HepG2 (cell line): ENCODE results near the gene SETD5. TPM values are rescaled to one million over a fixed set of nuclear protein-coding genes. Genes with fewer than 3 reads are reported as not detected.

Experiments
- ATAC-seq: fragments of 200-7000 bp; cut with Tn5 transposase; 3 replicates; pipeline ENCODE4 v1.9.1; 2020; ENCODE audit warnings: mild to moderate bottlenecking, moderate library complexity
- BruUV-seq: library from RNA; stranded (reverse); fragments of 400-500 nt; replicated peaks from 2 replicates; lab custom pipeline; 2021; lab: Mats Ljungman, UMichigan
- CTCF ChIA-PET: fragments of 300-600 bp; formaldehyde crosslinking; extraction: SDS; loops from one replicate; lab custom pipeline; 2021; ENCODE audit warnings: low total read pairs, inconsistent platforms, low intra/inter-chr PET ratio; lab: Yijun Ruan, JAX
- POLR2A ChIA-PET: fragments of 350-600 bp; sonication (Branson Sonifier 250); formaldehyde crosslinking; loops from one replicate; lab custom pipeline; 2020; ENCODE audit warnings: antibody characterized with exemption, inconsistent platforms; lab: Yijun Ruan, JAX
- DNase-seq: peaks from one replicate; pipeline ENCODE4 v3.0.0-alpha.2; 2015; ENCODE audit warnings: low spot score
- FAIRE-seq: peaks from 3 replicates; lab custom pipeline; 2011; peaks lifted over from hg19 to GRCh38; lab: Jason Lieb, UNC
- H2AFZ ChIP-seq: one replicate; pipeline ENCODE4 v1.6.1; 2011; ENCODE audit warnings: low read length, inconsistent platforms
- H3K27ac ChIP-seq: fragments of 300-600 bp; 3 replicates; pipeline ENCODE4 v1.8.0; 2011; ENCODE audit warnings: mixed run types, mild to moderate bottlenecking, mixed read lengths, low read length, inconsistent platforms; ENCODE audit not compliant: insufficient read depth; ENCODE audit errors: extremely low read length
- H3K27me3 ChIP-seq, 2 experiments: fragments of 200-600 bp in 1 of 2; 2 replicates in 1 of 2; 3 replicates in 1 of 2; pipeline versions ENCODE4 v1.6.0 to v1.8.0; 2011; ENCODE audit warnings: low read length in 2 of 2, mild to moderate bottlenecking in 2 of 2, moderate library complexity in 2 of 2, inconsistent platforms in 1 of 2; ENCODE audit not compliant: insufficient read depth in 2 of 2, control insufficient read depth in 1 of 2
- H3K36me3 ChIP-seq, 2 experiments: fragments of 200-600 bp in 1 of 2; replicated peaks in 1 of 2; 2 replicates in 1 of 2; 3 replicates in 1 of 2; pipeline versions ENCODE4 v1.5.1 to v1.8.0; 2011; ENCODE audit warnings: low read length in 2 of 2, inconsistent platforms in 1 of 2; ENCODE audit not compliant: insufficient read depth in 2 of 2, control insufficient read depth in 1 of 2
- H3K4me1 ChIP-seq: 2 replicates; pipeline ENCODE4 v1.5.1; 2012; ENCODE audit warnings: low read length, inconsistent platforms; ENCODE audit not compliant: insufficient read depth
- H3K4me2 ChIP-seq: 2 replicates; pipeline ENCODE4 v1.6.0; 2011; ENCODE audit warnings: low read depth, low read length, inconsistent platforms
- H3K4me3 ChIP-seq, 3 experiments: fragments of 200-600 bp in 1 of 3; sonication (generic), shearing (Covaris generic) in 1 of 3; replicated peaks in 1 of 3; 2 replicates each; pipeline ENCODE4 v1.5.1; 2011 to 2016; ENCODE audit warnings: low read length in 3 of 3, inconsistent platforms in 2 of 3, low read depth in 2 of 3, mild to moderate bottlenecking in 2 of 3, control low read depth in 1 of 3, mixed read lengths in 1 of 3; ENCODE audit not compliant: insufficient read depth in 1 of 3
- H3K79me2 ChIP-seq: one replicate; pipeline ENCODE4 v1.6.1; 2011; ENCODE audit warnings: low read length, inconsistent platforms; ENCODE audit not compliant: insufficient read depth
- H3K9ac ChIP-seq: 2 replicates; pipeline ENCODE4 v1.6.0; 2011; ENCODE audit warnings: mild to moderate bottlenecking, low read depth, low read length, inconsistent platforms; ENCODE audit not compliant: insufficient read depth
- H3K9me3 ChIP-seq: 2 replicates; pipeline ENCODE4 v1.5.1; 2012; ENCODE audit warnings: mild to moderate bottlenecking, low read length
- H4K20me1 ChIP-seq: 2 replicates; pipeline ENCODE4 v1.6.0; 2011; ENCODE audit warnings: inconsistent platforms, mild to moderate bottlenecking, low read length, moderate library complexity; ENCODE audit not compliant: insufficient read depth
- BRD4 ChIP-seq: sonication (generic); formaldehyde crosslinking; IDR thresholded peaks from 2 replicates; pipeline ENCODE4 v1.4.0; 2020; ENCODE audit warnings: missing genetic modification reagents
- CENPT ChIP-seq: sonication (generic); formaldehyde crosslinking; IDR thresholded peaks from 2 replicates; pipeline ENCODE4 v1.8.0; 2022; ENCODE audit warnings: low read depth, mild to moderate bottlenecking, moderate library complexity, missing genetic modification reagents
- DMAP1 ChIP-seq: IDR thresholded peaks from 2 replicates; pipeline ENCODE4 v1.6.1; 2016
- EP300 ChIP-seq, 3 experiments: sonication (generic) in 1 of 3; formaldehyde crosslinking in 1 of 3; IDR thresholded peaks; 2 replicates each; pipeline versions ENCODE4 v1.5.1 to v1.6.1; 2011 to 2020; ENCODE audit warnings: low read depth in 2 of 3, low read length in 2 of 3, borderline replicate concordance in 1 of 3, improper control_type of control experiment in 1 of 3, mild to moderate bottlenecking in 1 of 3, missing genetic modification reagents in 1 of 3, moderate library complexity in 1 of 3
- FOXA1 ChIP-seq, 2 experiments: fragments of 450-650 bp in 1 of 2; sonication (generic) in 1 of 2; formaldehyde crosslinking in 1 of 2; IDR thresholded peaks; 2 replicates each; pipeline versions ENCODE4 v1.4.0 to v1.6.1; 2016 to 2020; ENCODE audit warnings: missing genetic modification reagents in 1 of 2
- HNF4G ChIP-seq, 2 experiments: sonication (generic) in 1 of 2; formaldehyde crosslinking in 1 of 2; IDR thresholded peaks; 2 replicates each; pipeline versions ENCODE4 v1.4.0 to v1.6.1; 2011 to 2020; ENCODE audit warnings: borderline replicate concordance in 2 of 2, low read depth in 2 of 2, mild to moderate bottlenecking in 2 of 2, low read length in 1 of 2, missing genetic modification reagents in 1 of 2, moderate library complexity in 1 of 2
- KLF9 ChIP-seq: IDR thresholded peaks from 2 replicates; pipeline ENCODE4 v1.6.1; 2016; ENCODE audit warnings: low read depth
- NCOA2 ChIP-seq: sonication (generic); formaldehyde crosslinking; IDR thresholded peaks from 2 replicates; pipeline ENCODE4 v1.8.0; 2022; ENCODE audit warnings: inconsistent platforms
- NONO ChIP-seq, 2 experiments: fragments of 450-650 bp in 1 of 2; sonication (generic) in 1 of 2; formaldehyde crosslinking in 1 of 2; IDR thresholded peaks in 1 of 2; conservative IDR thresholded peaks in 1 of 2; 2 replicates each; pipeline versions ENCODE4 v1.6.1 to v1.8.0; 2017 to 2022; ENCODE audit warnings: mild to moderate bottlenecking in 1 of 2, missing genetic modification reagents in 1 of 2, moderate library complexity in 1 of 2
- PRDM15 ChIP-seq: sonication (generic); formaldehyde crosslinking; IDR thresholded peaks from 2 replicates; pipeline ENCODE4 v1.4.0; 2020; ENCODE audit warnings: missing genetic modification reagents
- RCOR2 ChIP-seq: IDR thresholded peaks from 2 replicates; pipeline ENCODE4 v1.6.1; 2016; ENCODE audit warnings: missing biosample characterization, missing genetic modification reagents
- THAP11 ChIP-seq: IDR thresholded peaks from 2 replicates; pipeline ENCODE4 v1.6.1; 2016; ENCODE audit warnings: missing biosample characterization, missing genetic modification reagents
- ZKSCAN1 ChIP-seq: fragments of 150-350 bp; IDR thresholded peaks from 2 replicates; pipeline ENCODE4 v1.6.1; 2014; ENCODE audit warnings: low read length
- ZKSCAN8 ChIP-seq: IDR thresholded peaks from 2 replicates; pipeline ENCODE4 v1.6.1; 2016; ENCODE audit warnings: borderline replicate concordance, missing genetic modification reagents, missing compliant biosample characterization
- ZMYM2 ChIP-seq: sonication (generic); formaldehyde crosslinking; IDR thresholded peaks from 2 replicates; pipeline ENCODE4 v1.8.0; 2022; ENCODE audit warnings: mild to moderate bottlenecking, missing genetic modification reagents
- ZNF124 ChIP-seq: sonication (generic); formaldehyde crosslinking; IDR thresholded peaks from 2 replicates; pipeline ENCODE4 v1.4.0; 2020; ENCODE audit warnings: missing genetic modification reagents
- WGBS: methylation state at CpG from one replicate; pipeline ENCODE4 v1.1.6; 2017; ENCODE audit warnings: low lambda C conversion rate; 5-methylcytosine and 5-hydroxymethylcytosine counted together
- in situ Hi-C: cut with HindIII; loops from 2 replicates; pipeline ENCODE4 v1.10.0; 2017; ENCODE audit warnings: low pct_unique_long_range_greater_than_20kb; ENCODE audit not compliant: extremely low pct_ligation_motif_present
- intact Hi-C: fragments of 100-400 bp; cut with micrococcal nuclease; formaldehyde crosslinking; loops from one replicate; pipeline ENCODE4 v1.10.0; 2022; ENCODE audit not compliant: unreplicated experiment
- polyA plus RNA-seq, 8 experiments: library from polyadenylated mRNA; depleted of rRNA in 3 of 8; stranded (reverse) in 7 of 8; unstranded in 1 of 8; fragments of >200 nt; fragmentation: Illumina TruSeq in 4 of 8; extraction: Trizol in 4 of 8; gene quantifications; 2 replicates each; pipeline versions ENCODE4 v1.2.1 to v1.2.3, GENCODE V29; 2011 to 2016; ENCODE audit warnings: low read depth in 4 of 8, missing spikeins in 1 of 8, mixed read lengths in 1 of 8; ENCODE audit not compliant: insufficient read depth in 1 of 8
- total RNA-seq, 5 experiments: library from RNA; depleted of rRNA; stranded (reverse); fragments of >200 nt; fragmentation: Illumina TruSeq; extraction: Trizol; gene quantifications; 2 replicates each; pipeline ENCODE4 v1.2.3, GENCODE V29; 2016; ENCODE audit warnings: low read depth in 1 of 5

SETD5 gene
- total and polyA plus RNA-seq, 2 of the 13 experiments (the other 11 are each of a cell fraction or from before 2014, with no cell fraction given), result 46.8 to 95.8 TPM

- no TSS peak for BruUV-seq
- Histone ChIP-seq H4K20me1 (peaks cover 89% of the 10 kb centered on the region), H3K79me2 (peaks cover 99% of the 10 kb centered on the region), H3K9ac (peak overlapping the region; percentile 100), H3K4me3 (peak overlapping the region; percentile 47 to 100 (median 96)), H3K27ac (peak overlapping the region; percentile 59), H3K4me2 (peak overlapping the region; percentile 95), H3K36me3 (peaks cover 0 to 3% of the 10 kb centered on the region in 2 experiments; a peak in 1 of 5 replicates), H3K9me3 (no peaks in the 10 kb centered on the region), H2AFZ (no peak overlapping the region), H3K4me1 (peaks cover 78% of the 10 kb centered on the region), H3K27me3 (no peaks in the 10 kb centered on the region; a peak in 1 of 5 replicates)
- in situ Hi-C loops (no loop called here), intact Hi-C loops (no loop called here)
- WGBS, result 5% methylated on average over 3 of the region's 3 CpGs
- FAIRE-seq, result peak; percentile 79
- peak; percentile 80 for ATAC-seq
- ChIA-PET CTCF (no interaction called here), POLR2A (interaction anchor here (0.9 to 2.1 kb wide), 2 partner anchors 40 to 500 kb away, joined by 3 to 13 read pairs; partner anchors contain the start of gene THUMPD3)
- DNase-seq, result peak; percentile 88
- TF ChIP-seq ZKSCAN1 (peak; percentile 28; the same call in 1 of the 2 replicates), EP300 (IDR thresholded peaks at IDR 0.05; ENCODE audit: low read depth in 2 of 2, low read length in 2 of 2) (peak in 1 of 2 experiments; percentile 62; a peak in 2 of 4 replicates), EP300 (CRISPR knock-in tag; IDR thresholded peaks at IDR 0.05; ENCODE audit: borderline replicate concordance) (peak; percentile 29; the same call in 1 of the 2 replicates), ZNF124 (peak; percentile 81; the same call in 1 of the 2 replicates), BRD4 (CRISPR knock-in tag) (no peak), NONO (IDR thresholded peaks at IDR 0.05) (no peak), NONO (CRISPR knock-in tag; conservative IDR thresholded peaks at IDR 0.05) (peak; percentile 44; the same call in 1 of the 2 replicates), FOXA1 (IDR thresholded peaks at IDR 0.05) (no peak), FOXA1 (CRISPR knock-in tag; IDR thresholded peaks at IDR 0.05) (peak; percentile 86), DMAP1 (CRISPR knock-in tag) (0 out of 2 replicates have a peak, but pooled peaks have one; percentile 61), NCOA2 (CRISPR knock-in tag) (peak; percentile 32; the same call in 1 of the 2 replicates), CENPT (CRISPR knock-in tag) (no peak), HNF4G (IDR thresholded peaks at IDR 0.05; ENCODE audit: borderline replicate concordance, low read depth, low read length) (peak; percentile 51; the same call in 1 of the 2 replicates), HNF4G (CRISPR knock-in tag; IDR thresholded peaks at IDR 0.05; ENCODE audit: borderline replicate concordance, low read depth) (no peak), KLF9 (CRISPR knock-in tag) (0 out of 2 replicates have a peak, but pooled peaks have one; percentile 19), RCOR2 (CRISPR knock-in tag) (0 out of 2 replicates have a peak, but pooled peaks have one; percentile 32), ZKSCAN8 (0 out of 2 replicates have a peak, but pooled peaks have one; percentile 38), ZMYM2 (CRISPR knock-in tag) (no peak), THAP11 (CRISPR knock-in tag) (0 out of 2 replicates have a peak, but pooled peaks have one; percentile 29), PRDM15 (no peak)
Measured at GRCh38 chr3:9402410-9403228, 5.2 kb downstream of the SETD5 start.
